RWPE2 (cell line): Measurements from ENCODE around the gene NKAIN2.

Source experiments
- ATAC-seq: fragments of 200-7000 bp; cut with Tn5 transposase; 3 replicates; pipeline ENCODE4 v1.9.1; 2021; ENCODE audit warnings: low read depth
- DNase-seq: peaks from one replicate; pipeline ENCODE4 v3.0.0-alpha.2; 2020; ENCODE audit warnings: low spot score
- H3K27ac ChIP-seq: fragments of 450-650 bp; 2 replicates; pipeline ENCODE4 v1.5.1; 2017; ENCODE audit warnings: mild to moderate bottlenecking; ENCODE audit not compliant: poor library complexity, severe bottlenecking
- H3K27me3 ChIP-seq: fragments of 250-450 bp; sonication (Bioruptor Pico); 2 replicates; pipeline ENCODE4 v1.5.1; 2021; ENCODE audit warnings: mild to moderate bottlenecking, moderate library complexity; ENCODE audit not compliant: insufficient read depth, poor library complexity, severe bottlenecking
- H3K36me3 ChIP-seq: fragments of 250-450 bp; sonication (Bioruptor Pico); 2 replicates; pipeline ENCODE4 v1.5.1; 2020; ENCODE audit warnings: low read depth, mild to moderate bottlenecking, moderate library complexity
- H3K4me1 ChIP-seq: fragments of 250-450 bp; sonication (Bioruptor Pico); 2 replicates; pipeline ENCODE4 v1.5.1; 2021; ENCODE audit warnings: mild to moderate bottlenecking, moderate library complexity; ENCODE audit not compliant: insufficient read depth, poor library complexity, severe bottlenecking
- H3K4me3 ChIP-seq: fragments of 250-450 bp; sonication (Bioruptor Pico); 2 replicates; pipeline ENCODE4 v1.5.1; 2021; ENCODE audit warnings: mild to moderate bottlenecking, moderate library complexity; ENCODE audit not compliant: severe bottlenecking
- H3K9me3 ChIP-seq: fragments of 250-450 bp; sonication (Bioruptor Pico); 2 replicates; pipeline ENCODE4 v1.5.1; 2021; ENCODE audit warnings: mild to moderate bottlenecking, moderate library complexity; ENCODE audit not compliant: severe bottlenecking
- TF ChIP-seq, protein P1 (sequence below): fragments of 450-650 bp; IDR thresholded peaks from one replicate; pipeline ENCODE4 v1.5.1; 2017; ENCODE audit warnings: mild to moderate bottlenecking, moderate library complexity; ENCODE audit not compliant: poor library complexity, severe bottlenecking

The NKAIN2 gene

GRCh38 chr6:124670801-124671200, 867.1 kb downstream of the NKAIN2 start:
- no peak overlapping the region for H3K4me3 ChIP-seq
- peaks cover 2% of the 10 kb centered on the region for H3K4me1 ChIP-seq
- H3K27ac ChIP-seq: no peak overlapping the region
- peaks cover 8% of the 10 kb centered on the region for H3K9me3 ChIP-seq
- TF ChIP-seq, protein P1, sequence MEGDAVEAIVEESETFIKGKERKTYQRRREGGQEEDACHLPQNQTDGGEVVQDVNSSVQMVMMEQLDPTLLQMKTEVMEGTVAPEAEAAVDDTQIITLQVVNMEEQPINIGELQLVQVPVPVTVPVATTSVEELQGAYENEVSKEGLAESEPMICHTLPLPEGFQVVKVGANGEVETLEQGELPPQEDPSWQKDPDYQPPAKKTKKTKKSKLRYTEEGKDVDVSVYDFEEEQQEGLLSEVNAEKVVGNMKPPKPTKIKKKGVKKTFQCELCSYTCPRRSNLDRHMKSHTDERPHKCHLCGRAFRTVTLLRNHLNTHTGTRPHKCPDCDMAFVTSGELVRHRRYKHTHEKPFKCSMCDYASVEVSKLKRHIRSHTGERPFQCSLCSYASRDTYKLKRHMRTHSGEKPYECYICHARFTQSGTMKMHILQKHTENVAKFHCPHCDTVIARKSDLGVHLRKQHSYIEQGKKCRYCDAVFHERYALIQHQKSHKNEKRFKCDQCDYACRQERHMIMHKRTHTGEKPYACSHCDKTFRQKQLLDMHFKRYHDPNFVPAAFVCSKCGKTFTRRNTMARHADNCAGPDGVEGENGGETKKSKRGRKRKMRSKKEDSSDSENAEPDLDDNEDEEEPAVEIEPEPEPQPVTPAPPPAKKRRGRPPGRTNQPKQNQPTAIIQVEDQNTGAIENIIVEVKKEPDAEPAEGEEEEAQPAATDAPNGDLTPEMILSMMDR: no peak
- no peak for ATAC-seq
- no peaks in the 10 kb centered on the region for H3K36me3 ChIP-seq
- H3K27me3 ChIP-seq: no peaks in the 10 kb centered on the region
- no peak for DNase-seq

GRCh38 chr6:124671324-124671723, 867.7 kb downstream of the NKAIN2 start:
- H3K27ac ChIP-seq: no peak overlapping the region
- no peak overlapping the region for H3K4me3 ChIP-seq
- peaks cover 7% of the 10 kb centered on the region for H3K4me1 ChIP-seq
- TF ChIP-seq, protein P1: no peak
- DNase-seq (no peak), ATAC-seq (no peak)
- no peaks in the 10 kb centered on the region for H3K27me3 ChIP-seq
- H3K36me3 ChIP-seq: no peaks in the 10 kb centered on the region
- H3K9me3 ChIP-seq: peaks cover 8% of the 10 kb centered on the region

- DNase-seq (no peak), ATAC-seq (no peak)
- Histone ChIP-seq H3K4me3 (no peak overlapping the region), H3K27ac (no peak overlapping the region), H3K9me3 (peaks cover 12% of the 10 kb centered on the region), H3K36me3 (no peaks in the 10 kb centered on the region), H3K4me1 (peaks cover 10% of the 10 kb centered on the region), H3K27me3 (no peaks in the 10 kb centered on the region)
- TF ChIP-seq, protein P1: no peak
Observed at GRCh38 chr6:124674042-124674441, 870.4 kb downstream of the NKAIN2 start.

DNA sequence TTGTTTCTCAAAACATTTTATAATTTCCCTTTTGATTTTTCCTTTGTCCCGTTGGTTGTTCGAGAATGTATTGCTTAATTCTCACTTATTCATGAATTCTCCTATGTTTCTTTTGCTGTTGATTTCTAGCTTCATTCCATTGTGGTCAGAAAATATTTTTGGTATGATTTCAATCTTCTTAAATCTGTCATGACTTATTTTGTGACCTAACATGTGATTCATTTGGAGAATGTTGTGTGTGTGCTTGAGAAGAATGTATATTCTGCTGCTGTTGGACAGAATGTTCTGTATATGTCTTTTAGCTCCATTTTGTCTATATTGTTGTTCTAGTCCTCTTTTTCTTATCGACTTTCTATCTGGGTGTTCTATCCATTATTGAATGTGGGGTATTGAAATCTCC, 872.4 kb downstream of the NKAIN2 start:
- Histone ChIP-seq H3K4me1 (peaks cover 13% of the 10 kb centered on the region), H3K36me3 (no peaks in the 10 kb centered on the region), H3K9me3 (peaks cover 12% of the 10 kb centered on the region), H3K27ac (peak overlapping the region; percentile 71), H3K27me3 (no peaks in the 10 kb centered on the region), H3K4me3 (no peak overlapping the region)
- TF ChIP-seq, protein P1: no peak
- ATAC-seq: peak; percentile 65
- no peak for DNase-seq

DNA sequence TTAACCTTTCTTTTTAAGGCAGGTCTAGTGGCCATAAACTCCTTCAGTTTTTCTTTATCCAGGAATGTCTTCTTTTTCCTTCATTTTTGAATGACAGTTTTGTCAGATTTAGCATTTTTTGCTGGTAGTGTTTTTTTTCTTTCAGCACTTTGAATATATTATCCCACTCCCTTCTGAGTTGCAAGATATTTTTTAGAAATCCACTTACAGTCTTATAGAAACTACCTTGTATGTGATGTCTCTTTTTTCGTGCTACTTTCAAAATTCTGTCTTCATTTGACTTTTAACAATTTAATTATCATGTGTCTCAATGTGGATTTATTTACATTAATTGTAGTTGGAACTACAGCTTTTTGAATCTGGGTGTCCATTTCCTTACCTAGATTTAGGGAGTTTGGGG, 874.2 kb downstream of the NKAIN2 start:
- H3K36me3 ChIP-seq: no peaks in the 10 kb centered on the region
- TF ChIP-seq, protein P1: no peak
- DNase-seq: no peak
- no peaks in the 10 kb centered on the region for H3K27me3 ChIP-seq
- ATAC-seq: no peak
- H3K27ac ChIP-seq: no peak overlapping the region
- H3K4me3 ChIP-seq: no peak overlapping the region
- H3K4me1 ChIP-seq: peaks cover 13% of the 10 kb centered on the region
- H3K9me3 ChIP-seq: peaks cover 12% of the 10 kb centered on the region
